AG09319 (cell line): ENCODE measurements around the gene CD276.

Source experiments
- DNase-seq: peaks from one replicate; pipeline ENCODE4 v3.0.0-alpha.2; 2010; ENCODE audit warnings: low read depth; ENCODE audit errors: extremely low read depth
- CTCF ChIP-seq: IDR thresholded peaks from 2 replicates; pipeline ENCODE4 v1.5.1; 2011; ENCODE audit warnings: low read depth, mild to moderate bottlenecking, inconsistent platforms, low read length, moderate library complexity

The CD276 gene

GRCh38 chr15:73704869-73705645 lies 20.9 kb downstream of the CD276 start:
- DNase-seq: no peak
- peak; percentile 85 for TF ChIP-seq CTCF

GRCh38 chr15:73708691-73709090 lies 24.5 kb downstream of the CD276 start:
- TF ChIP-seq CTCF: no peak
- DNase-seq: no peak

- TF ChIP-seq CTCF: no peak
- no peak for DNase-seq
Observed at GRCh38 chr15:73709241-73709640, 25.1 kb downstream of the CD276 start.

GRCh38 chr15:73709686-73710085 lies 25.5 kb downstream of the CD276 start:
- TF ChIP-seq CTCF: no peak
- DNase-seq: no peak

GRCh38 chr15:73710321-73710720 lies 26.1 kb downstream of the CD276 start:
- no peak for TF ChIP-seq CTCF
- no peak for DNase-seq

GRCh38 chr15:73711526-73711925 lies 27.3 kb downstream of the CD276 start:
- no peak for TF ChIP-seq CTCF
- DNase-seq: no peak

GRCh38 chr15:73712107-73712506 lies 27.9 kb downstream of the CD276 start:
- no peak; the same call in none of the 2 replicates for TF ChIP-seq CTCF
- DNase-seq: no peak
